ENCODE measurements around the gene LAGE3. TPM values are rescaled to one million over a fixed set of nuclear protein-coding genes. Genes with fewer than 3 reads are reported as not detected.

Gene LAGE3
- total and polyA plus RNA-seq, 2 of the 8 experiments (the other 6 are each of a cell fraction or from before 2014, with no cell fraction given) = 44.5 to 102 TPM

DNA sequence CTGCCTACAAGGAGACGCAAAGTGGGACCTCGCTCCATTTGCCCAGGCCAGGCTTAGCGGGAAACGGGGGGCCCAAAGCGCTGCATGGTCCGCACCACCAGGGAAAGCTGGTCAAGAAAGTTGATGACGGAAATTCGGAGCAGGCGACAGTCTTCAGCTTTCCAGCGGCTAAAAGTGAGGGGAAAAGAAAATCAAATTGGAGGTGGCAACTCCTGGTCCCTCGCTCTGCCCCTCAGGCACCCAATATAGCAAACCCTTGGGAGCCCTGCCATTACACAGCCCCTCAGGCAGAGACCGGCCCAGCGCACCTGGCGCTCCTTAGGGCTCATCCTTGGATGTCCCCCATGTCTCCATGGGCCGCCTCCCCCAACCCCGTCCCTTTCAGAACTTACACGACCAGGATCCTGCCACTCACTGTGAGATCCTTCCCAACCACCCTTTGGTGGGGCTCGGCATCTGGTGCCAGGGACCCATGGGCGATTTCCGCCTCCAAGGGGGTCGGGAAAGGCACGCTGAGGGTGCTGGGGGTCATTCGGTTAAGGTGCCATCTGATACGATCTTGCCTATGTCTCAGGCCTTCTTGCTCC lies 1.1 kb downstream of the LAGE3 start:
- H3K79me1 ChIP-seq (ENCODE audit: low read depth, low read length) = no peaks in the 10 kb centered on the region
- no peak overlapping the region; the same call in 1 of the 2 replicates for H3K18ac ChIP-seq (ENCODE audit: extremely low read depth, low read length)
- FAIRE-seq = no peak
- no peak overlapping the region for H4K91ac ChIP-seq (replicated peaks; ENCODE audit: insufficient read length, low read length)
- H2BK12ac ChIP-seq (ENCODE audit: low read depth, low read length) = no peak overlapping the region
- H2BK120ac ChIP-seq (replicated peaks; ENCODE audit: low read depth, low read length) = no peak overlapping the region
- peak overlapping the region; percentile 45 to 66 (median 55) for H3K4me3 ChIP-seq (ENCODE audit: extremely low read depth in 1 of 4, insufficient read depth in 2 of 4, low read depth in 3 of 4, low read length in 4 of 4)
- no peaks in the 10 kb centered on the region for H4K20me1 ChIP-seq (replicated peaks in 1 of 2; ENCODE audit: control insufficient read depth in 1 of 2, insufficient read depth in 2 of 2, low read length in 2 of 2)
- DNase-seq (ENCODE audit: low read depth in 1 of 2, low spot score in 2 of 2) = no peak
- no peak for TF ChIP-seq HDAC2 (IDR thresholded peaks at IDR 0.05; ENCODE audit: borderline replicate concordance in 1 of 2, low read depth in 2 of 2, low read length in 2 of 2)
- TF ChIP-seq, protein P1, sequence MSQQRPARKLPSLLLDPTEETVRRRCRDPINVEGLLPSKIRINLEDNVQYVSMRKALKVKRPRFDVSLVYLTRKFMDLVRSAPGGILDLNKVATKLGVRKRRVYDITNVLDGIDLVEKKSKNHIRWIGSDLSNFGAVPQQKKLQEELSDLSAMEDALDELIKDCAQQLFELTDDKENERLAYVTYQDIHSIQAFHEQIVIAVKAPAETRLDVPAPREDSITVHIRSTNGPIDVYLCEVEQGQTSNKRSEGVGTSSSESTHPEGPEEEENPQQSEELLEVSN (IDR thresholded peaks at IDR 0.05) = peak; percentile 59; the same call in 1 of the 2 replicates
- H3K79me2 ChIP-seq (ENCODE audit: control insufficient read depth in 1 of 2, insufficient read depth in 2 of 2, low read length in 2 of 2) = no peaks in the 10 kb centered on the region
- H3K14ac ChIP-seq (ENCODE audit: insufficient read length) = no peak overlapping the region
- CTCF ChIA-PET (ENCODE audit: partially characterized antibody) = interaction anchor here (0.6 to 1.1 kb wide), 2 partner anchors 69 to 94 kb away, joined by 3 read pairs; no protein-coding TSS in a partner anchor
- H4K5ac ChIP-seq (ENCODE audit: insufficient read length, low read depth, low read length) = no peak overlapping the region
- H3K9me3 ChIP-seq (ENCODE audit: insufficient read depth in 2 of 2, low read depth in 1 of 2, low read length in 1 of 2) = no peaks in the 10 kb centered on the region
- peak overlapping the region in 1 of 4 experiments; percentile 28; a peak in 1 of 7 replicates for H3K9ac ChIP-seq (replicated peaks in 1 of 4; ENCODE audit: extremely low read depth in 1 of 4, low read depth in 3 of 4, low read length in 3 of 4)
- H4K8ac ChIP-seq (ENCODE audit: extremely low read depth, insufficient read depth, low read length) = no peak overlapping the region
- H3K4me1 ChIP-seq (replicated peaks in 1 of 4; ENCODE audit: control insufficient read depth in 3 of 4, insufficient read depth in 4 of 4, low read length in 3 of 4) = peaks cover 0 to 6% (median 0%) of the 10 kb centered on the region in 4 experiments; a peak in 1 of 7 replicates
- 69% methylated on average over 19 of the region's 24 CpGs; no CpG with 5 or more reads in 1 of the 2 experiments for WGBS, 2 experiments (ENCODE audit: extremely low coverage in 1 of 2, insufficient coverage in 1 of 2, insufficient read length in 1 of 2, insufficient replicate concordance in 2 of 2, low coverage in 1 of 2, low lambda C conversion rate in 2 of 2, missing lambda C conversion rate in 1 of 2)
- no peak overlapping the region for H3K27ac ChIP-seq (ENCODE audit: low read depth, low read length)
- 0 out of 2 replicates have a peak, but pooled peaks cover 3% of the 10 kb centered on the region for H3K23me2 ChIP-seq (ENCODE audit: low read depth, low read length)
- H3K27me3 ChIP-seq (replicated peaks in 1 of 4; ENCODE audit: control insufficient read depth in 3 of 4, extremely low read depth in 1 of 4, insufficient read depth in 3 of 4, low read length in 3 of 4) = no peaks in the 10 kb centered on the region
- no peak overlapping the region for H2BK15ac ChIP-seq (ENCODE audit: low read length)
- H2BK20ac ChIP-seq (ENCODE audit: low read length) = no peak overlapping the region
- peak overlapping the region; percentile 66 to 71 for H3K4me2 ChIP-seq (ENCODE audit: insufficient read depth in 1 of 2, low read depth in 2 of 2, low read length in 2 of 2)
- no peak overlapping the region for H3K56ac ChIP-seq (replicated peaks; ENCODE audit: insufficient read length, low read depth, low read length)
- H3K4ac ChIP-seq (replicated peaks; ENCODE audit: insufficient read length, low read depth, low read length) = no peak overlapping the region
- H2AFZ ChIP-seq (ENCODE audit: low read length) = no peak overlapping the region
- no peaks in the 10 kb centered on the region; a peak in 1 of 8 replicates for H3K36me3 ChIP-seq (ENCODE audit: control insufficient read depth in 2 of 4, insufficient read depth in 4 of 4, low read length in 3 of 4)
- H3K23ac ChIP-seq (ENCODE audit: insufficient read length) = no peak overlapping the region
- no peak overlapping the region for H2BK5ac ChIP-seq (ENCODE audit: low read depth, low read length)
- POLR2A ChIA-PET (ENCODE audit: partially characterized antibody) = interaction anchor here (0.7 to 1.9 kb wide), 11 partner anchors 9 to 80 kb away, joined by 3 to 6 read pairs (median 4); partner anchors contain the start of genes FAM50A, PLXNA3 and SLC10A3
- no peak overlapping the region for H2AK5ac ChIP-seq (ENCODE audit: low read depth, low read length)
